K562 (cell line): Measurements from ENCODE around the gene SLC3A2. TPM values are rescaled to one million over a fixed set of nuclear protein-coding genes. Genes with fewer than 3 reads are reported as not detected.

Experiments
- CTCFL ChIP-seq: IDR thresholded peaks from 2 replicates; pipeline ENCODE4 v1.6.1; 2011; ENCODE audit warnings: borderline replicate concordance, low read depth, mild to moderate bottlenecking, moderate library complexity, low read length; ENCODE audit not compliant: insufficient read depth, poor library complexity, severe bottlenecking
- HDAC1 ChIP-seq, 2 experiments: fragments of 450-650 bp; IDR thresholded peaks; 2 replicates each; pipeline ENCODE4 v1.6.1; 2016 to 2017; ENCODE audit warnings: inconsistent platforms in 1 of 2, mild to moderate bottlenecking in 1 of 2, moderate library complexity in 1 of 2
- HNRNPK ChIP-seq: fragments of 200-400 bp; formaldehyde crosslinking; IDR thresholded peaks from one replicate; pipeline ENCODE4 v1.6.1; 2018; ENCODE audit warnings: mild to moderate bottlenecking, low read depth, low read length; ENCODE audit not compliant: poor library complexity, severe bottlenecking
- HOMEZ ChIP-seq: fragments of 250-450 bp; sonication (Bioruptor Pico); IDR thresholded peaks from 2 replicates; pipeline ENCODE4 v1.4.0; 2020; ENCODE audit warnings: mild to moderate bottlenecking, moderate library complexity
- IRF2 ChIP-seq: sonication (generic); formaldehyde crosslinking; IDR thresholded peaks from 2 replicates; pipeline ENCODE4 v1.8.1; 2022; ENCODE audit warnings: mild to moderate bottlenecking, missing genetic modification reagents
- KLF1 ChIP-seq: fragments of 450-650 bp; IDR thresholded peaks from 2 replicates; pipeline ENCODE4 v1.6.1; 2016; ENCODE audit warnings: missing genetic modification characterization, missing compliant biosample characterization
- NR2F6 ChIP-seq: fragments of 450-650 bp; formaldehyde crosslinking; IDR thresholded peaks from 2 replicates; pipeline ENCODE4 v1.4.0; 2020; ENCODE audit warnings: mild to moderate bottlenecking
- POLR2G ChIP-seq: fragments of 200-400 bp; formaldehyde crosslinking; IDR thresholded peaks from 2 replicates; pipeline ENCODE4 v1.6.1; 2017; ENCODE audit warnings: low read depth, mild to moderate bottlenecking, antibody characterized with exemption, low read length, moderate library complexity
- RERE ChIP-seq: sonication (generic); formaldehyde crosslinking; IDR thresholded peaks from 2 replicates; pipeline ENCODE4 v1.8.0; 2023; ENCODE audit warnings: missing genetic modification reagents, mild to moderate bottlenecking, borderline replicate concordance
- SETDB1 ChIP-seq: IDR thresholded peaks from one replicate; pipeline ENCODE4 v1.6.1; 2012; ENCODE audit warnings: low read length, control low read depth, inconsistent platforms
- SMAD4 ChIP-seq: fragments of 250-450 bp; sonication (Bioruptor Pico); conservative IDR thresholded peaks from 2 replicates; pipeline ENCODE4 v1.8.0; 2021; ENCODE audit warnings: inconsistent platforms, mild to moderate bottlenecking, moderate library complexity
- SNIP1 ChIP-seq: fragments of 450-650 bp; IDR thresholded peaks from 2 replicates; pipeline ENCODE4 v1.7.1; 2017; ENCODE audit warnings: low read depth, mild to moderate bottlenecking
- STAT6 ChIP-seq: sonication (generic); formaldehyde crosslinking; IDR thresholded peaks from 2 replicates; pipeline ENCODE4 v1.8.1; 2023; ENCODE audit warnings: mild to moderate bottlenecking, missing genetic modification reagents
- ZNF311 ChIP-seq: fragments of 250-450 bp; sonication (Bioruptor Pico); IDR thresholded peaks from 2 replicates; pipeline ENCODE4 v1.4.0; 2020; ENCODE audit warnings: mild to moderate bottlenecking, moderate library complexity
- ZNF77 ChIP-seq: fragments of 250-450 bp; sonication (Bioruptor Pico); IDR thresholded peaks from 2 replicates; pipeline ENCODE4 v1.5.0; 2020
- polyA plus RNA-seq, 8 experiments: library from polyadenylated mRNA; depleted of rRNA in 4 of 8; stranded (reverse) in 5 of 8; unstranded in 3 of 8; fragments of >200 nt; fragmentation: Nextera tagmentation in 2 of 8; fragmentation: Illumina TruSeq in 1 of 8; extraction: Ambion mirVana in 2 of 8; extraction: Trizol in 1 of 8; gene quantifications; 2 replicates each; pipeline versions ENCODE4 v1.2.1 to v1.2.3, GENCODE V29; 2011 to 2014; ENCODE audit warnings: inconsistent platforms in 1 of 8, missing spikeins in 1 of 8
- total RNA-seq, 7 experiments: library from RNA; depleted of rRNA in 6 of 7; stranded (reverse); fragments of >200 nt in 6 of 7; fragmentation: Illumina TruSeq in 2 of 7; extraction: Trizol in 2 of 7; gene quantifications; 2 replicates each; pipeline versions ENCODE4 v1.2.1 to v1.2.3, GENCODE V29; 2011 to 2021; ENCODE audit warnings: low replicate concordance in 1 of 7

SLC3A2 gene
- total and polyA plus RNA-seq, 9 of the 15 experiments (the other 6 are each of a cell fraction or from before 2014, with no cell fraction given) = 20.0 to 296 (median 214) TPM

- TF ChIP-seq NR2F6 (CRISPR knock-in tag) (no peak), KLF1 (tag) (no peak), RERE (CRISPR knock-in tag) (no peak), SNIP1 (no peak), ZNF311 (CRISPR knock-in tag) (no peak), HOMEZ (no peak), ZNF77 (CRISPR knock-in tag) (no peak), CTCFL (no peak), HNRNPK (no peak), SETDB1 (no peak), POLR2G (no peak), IRF2 (no peak), HDAC1 (IDR thresholded peaks at IDR 0.05) (no peak), SMAD4 (no peak), STAT6 (CRISPR knock-in tag) (no peak)
These were observed 31.6 kb downstream of the SLC3A2 start (continued) for GRCh38 chr11:62912268-62912667.
